NCI-H2227 treated with DMSO at 0.1 percent for 48 hours (cell line): ENCODE measurements around the gene TOMM40L.

Experiments used
- DNase-seq: peaks from one replicate; lab custom pipeline; 2025; lab: John Stamatoyannopoulos, UW

The TOMM40L gene

DNA sequence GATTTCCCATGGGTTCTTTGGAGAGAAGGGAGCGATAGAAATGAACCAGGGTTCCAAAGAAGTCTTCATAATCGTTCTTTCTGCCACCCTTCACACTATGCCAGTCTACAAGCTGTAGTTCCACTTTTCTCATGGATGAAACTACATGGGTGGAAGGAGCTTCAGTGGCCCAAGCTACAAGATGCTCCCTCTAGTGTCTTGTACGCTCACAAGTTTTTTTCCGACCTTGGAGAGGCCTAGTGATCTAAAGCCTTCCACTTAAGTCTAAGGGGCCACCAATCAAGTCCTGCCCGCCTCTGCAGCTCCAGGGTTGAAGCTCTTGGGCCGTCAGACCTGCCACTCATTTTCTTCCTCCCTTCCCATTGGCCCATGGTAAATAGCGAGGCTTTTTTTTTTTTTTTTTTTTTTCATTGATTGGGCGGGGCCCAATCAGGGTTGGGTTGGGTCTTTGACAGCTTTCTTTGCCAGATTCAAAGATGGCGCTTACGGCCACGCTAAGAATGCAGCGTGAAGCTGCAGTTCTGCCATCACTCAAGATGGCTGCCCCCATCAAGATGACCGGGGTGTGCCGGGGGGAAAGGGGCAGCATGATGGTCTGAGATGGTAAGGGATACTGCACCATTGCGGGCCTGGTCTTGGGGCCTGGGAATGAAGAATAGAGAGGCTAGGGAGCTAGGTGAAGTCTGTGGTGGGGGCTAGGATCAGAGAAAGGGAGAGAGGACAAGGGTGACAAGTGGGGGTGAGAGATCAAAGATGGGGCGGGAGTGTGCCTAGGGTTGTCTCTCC is at the start of gene TOMM40L:
Gene TOMM40L (plus strand): TSS at position 527 of the 786 bp plus-strand sequence. CDS start 430 bp downstream, outside the sequence.
- DNase-seq, result peak; percentile 98

DNA sequence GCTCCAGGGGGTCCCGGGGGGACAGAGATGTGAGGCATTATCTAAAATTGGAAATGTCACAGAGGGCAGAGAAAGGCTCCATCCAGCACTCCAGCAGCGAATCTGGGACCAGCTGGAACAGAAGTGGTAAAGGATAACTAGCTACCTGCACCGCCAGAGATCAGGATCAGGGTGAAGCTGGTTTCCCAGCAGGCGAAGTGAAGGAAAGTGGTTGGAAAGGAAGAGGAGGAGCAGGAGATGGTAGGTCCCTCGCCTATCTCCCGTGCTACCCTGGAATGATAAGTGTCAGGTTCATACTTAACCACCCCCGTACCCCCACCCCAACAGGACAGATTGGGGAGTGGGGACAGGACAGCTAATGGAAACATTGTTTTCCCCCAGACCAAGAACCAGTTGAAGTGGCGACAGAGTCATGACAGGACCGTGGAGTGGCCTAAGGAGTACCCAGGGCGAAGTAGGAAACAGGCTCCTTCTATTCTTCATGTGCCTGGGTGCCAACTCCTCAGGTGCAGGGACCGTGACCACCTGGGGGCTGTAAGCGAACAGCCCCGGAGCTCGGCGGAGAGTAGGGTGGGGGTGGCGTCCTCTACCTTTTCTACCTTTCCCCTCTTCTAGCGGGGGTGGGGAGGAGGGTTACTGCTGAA is 49.3 kb upstream of the TOMM40L start:
- DNase-seq, result no peak

DNA sequence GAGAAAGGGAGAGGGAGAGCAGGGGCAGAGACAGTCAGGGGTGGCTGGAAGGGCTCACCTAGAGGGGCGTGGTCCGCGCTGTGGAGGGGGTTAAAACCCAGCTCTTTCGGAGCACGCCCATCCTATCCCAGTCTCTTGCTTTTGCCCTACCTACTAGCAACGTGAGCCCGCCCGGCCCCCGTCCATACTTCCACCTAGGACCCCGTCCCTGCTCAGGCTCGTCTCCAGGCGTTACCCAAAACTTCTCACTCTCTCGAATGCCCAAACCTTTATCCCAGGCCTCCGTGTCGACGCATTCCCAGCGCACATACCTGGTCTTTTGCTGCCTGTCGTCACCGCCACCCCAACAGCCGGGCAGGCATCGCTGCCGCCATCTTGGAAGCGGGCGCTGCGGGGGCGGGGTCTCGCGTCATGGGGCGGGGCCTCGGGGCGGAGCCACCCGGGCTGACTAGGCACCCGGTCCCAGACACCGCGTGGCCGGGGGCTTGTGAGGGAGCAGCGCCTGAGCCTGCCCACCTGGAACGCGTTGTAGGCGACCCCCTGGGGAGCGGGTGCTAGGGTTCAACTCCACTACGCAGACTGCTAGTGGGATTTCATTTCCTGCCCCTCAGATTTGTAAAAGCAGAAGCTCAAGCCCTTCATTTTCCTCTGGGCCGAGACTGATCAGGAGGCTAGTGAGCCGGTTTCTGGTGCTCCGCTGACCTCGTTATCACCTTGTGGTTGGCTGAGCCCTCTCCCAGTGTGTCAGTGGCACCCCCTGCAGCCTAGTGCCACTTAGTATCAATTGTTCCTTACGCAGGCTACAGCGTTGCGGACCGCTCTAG is 48.5 kb upstream of the TOMM40L start, which contains the start of gene B4GALT3:
Gene B4GALT3 (minus strand): TSS at position 396 of the 824 bp plus-strand sequence. CDS start 1,447 bp downstream, outside the sequence.
- peak; percentile 88 for DNase-seq

DNA sequence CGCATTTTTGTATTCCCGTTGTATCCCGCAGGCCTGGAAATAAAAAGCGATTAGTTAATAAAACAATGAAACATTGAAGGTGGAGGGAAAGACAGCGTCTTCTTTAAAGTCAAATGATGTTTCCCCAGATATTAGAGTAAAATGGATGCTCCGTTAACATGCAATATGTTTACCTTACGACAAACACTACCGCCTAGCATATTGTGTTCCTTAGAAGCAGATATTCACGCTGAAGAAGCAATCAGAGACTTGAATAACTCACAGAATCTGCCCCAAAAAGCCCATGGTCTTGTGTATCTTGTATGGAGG is 48.0 kb upstream of the TOMM40L start:
- DNase-seq, result no peak

DNA sequence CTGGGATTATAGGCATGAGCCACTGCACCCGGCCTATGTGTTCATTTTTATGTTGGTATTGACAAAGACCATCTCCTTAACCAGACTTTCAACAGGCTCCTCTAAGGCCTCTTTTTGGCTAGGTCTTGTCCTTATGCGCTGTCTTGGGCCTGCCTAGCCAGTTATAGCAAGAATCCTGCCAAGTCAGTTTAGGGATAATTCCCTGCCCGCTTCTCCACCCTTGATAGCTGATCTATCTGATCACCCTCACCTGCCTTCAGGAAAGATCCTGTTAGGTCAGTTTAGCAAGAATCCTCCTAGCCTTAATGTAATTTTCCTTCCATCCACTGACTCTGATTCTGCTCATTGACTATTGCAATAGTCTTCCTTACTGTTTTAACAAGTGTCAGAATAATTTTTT is 46.2 kb upstream of the TOMM40L start:
- no peak for DNase-seq

DNA sequence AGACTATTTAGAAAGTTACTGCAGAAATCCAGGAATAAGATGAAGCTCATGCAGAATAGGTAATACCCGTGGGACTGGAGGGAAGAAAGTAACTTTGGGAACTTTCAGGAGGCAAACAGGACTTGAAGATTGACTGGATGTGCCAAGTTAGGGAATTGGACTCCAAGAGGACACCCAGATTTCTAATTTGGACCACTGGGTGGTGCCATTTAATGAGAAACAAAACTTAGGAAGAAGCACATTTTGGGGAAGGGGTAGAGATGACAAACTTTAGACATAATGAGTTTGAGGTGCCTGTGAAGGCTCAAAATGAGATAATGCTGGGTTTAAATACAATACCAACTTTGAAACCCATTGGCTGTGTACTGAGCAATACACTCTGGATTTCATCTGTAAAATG is 45.2 kb upstream of the TOMM40L start:
- DNase-seq, result no peak

DNA sequence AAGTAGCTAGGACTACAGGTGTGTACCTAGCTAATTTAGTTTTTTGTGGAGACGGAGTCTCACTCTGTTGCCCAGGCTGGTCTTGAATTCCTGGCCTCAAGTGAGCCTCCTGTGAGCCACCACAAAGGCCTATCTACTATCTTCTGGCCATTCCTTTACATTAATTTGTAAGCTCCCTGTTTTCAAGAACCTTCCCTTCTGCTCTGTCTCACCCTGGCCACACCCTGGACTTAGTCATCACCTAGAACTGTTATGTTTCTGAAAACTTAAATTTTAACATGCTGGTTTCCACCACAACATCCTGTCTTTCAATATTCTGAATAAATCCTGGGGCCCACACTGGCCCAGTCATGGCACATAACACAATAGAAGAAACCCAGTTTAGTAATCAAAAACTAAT is 43.6 kb upstream of the TOMM40L start:
- no peak for DNase-seq

DNA sequence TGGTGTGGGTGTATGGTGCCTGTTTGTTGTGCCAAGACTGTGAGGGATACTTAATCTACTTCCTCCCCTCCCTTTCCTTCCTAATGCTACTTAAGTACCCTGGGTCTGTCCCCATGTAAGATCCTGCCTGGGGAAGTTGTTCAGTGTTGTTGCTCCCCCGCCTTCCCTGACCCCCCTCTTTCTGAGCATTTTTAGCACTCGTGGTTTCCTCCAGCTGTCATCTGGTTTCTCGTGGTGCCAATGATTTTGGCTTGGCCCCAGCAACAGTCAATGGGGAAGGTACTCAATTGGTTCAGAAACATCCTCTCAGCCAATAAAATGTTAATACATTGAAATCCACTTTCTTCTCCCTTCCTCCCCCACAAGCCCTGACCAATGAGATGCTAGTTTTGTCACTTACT is 40.6 kb upstream of the TOMM40L start:
- DNase-seq, result no peak

DNA sequence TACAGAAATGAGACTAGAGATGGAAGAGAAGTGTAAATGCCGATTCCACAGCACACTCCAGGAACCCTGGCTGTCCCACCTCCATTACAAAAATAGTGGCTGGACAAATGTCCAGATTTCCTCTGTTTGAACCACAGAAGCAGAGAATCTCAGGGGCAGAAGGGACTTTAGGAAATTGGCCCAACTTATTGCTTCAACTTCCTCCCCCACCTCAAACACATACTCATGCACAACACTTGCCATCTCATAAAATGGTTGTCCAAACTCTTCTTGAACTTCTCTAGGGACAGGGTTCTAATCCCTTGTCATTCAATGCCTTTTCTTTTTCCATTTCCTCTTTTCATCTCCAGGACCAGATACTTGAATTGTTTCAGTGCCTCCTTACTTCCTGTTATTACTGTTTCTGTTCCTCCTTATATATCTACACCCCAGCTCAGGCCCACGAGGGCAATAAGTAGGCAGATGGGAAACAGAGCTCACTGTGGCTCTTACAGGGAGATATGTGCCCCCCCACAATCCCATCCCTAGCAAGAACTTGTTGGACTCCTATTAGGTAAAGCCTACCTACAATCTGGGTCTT is 40.0 kb upstream of the TOMM40L start:
- DNase-seq, result no peak

DNA sequence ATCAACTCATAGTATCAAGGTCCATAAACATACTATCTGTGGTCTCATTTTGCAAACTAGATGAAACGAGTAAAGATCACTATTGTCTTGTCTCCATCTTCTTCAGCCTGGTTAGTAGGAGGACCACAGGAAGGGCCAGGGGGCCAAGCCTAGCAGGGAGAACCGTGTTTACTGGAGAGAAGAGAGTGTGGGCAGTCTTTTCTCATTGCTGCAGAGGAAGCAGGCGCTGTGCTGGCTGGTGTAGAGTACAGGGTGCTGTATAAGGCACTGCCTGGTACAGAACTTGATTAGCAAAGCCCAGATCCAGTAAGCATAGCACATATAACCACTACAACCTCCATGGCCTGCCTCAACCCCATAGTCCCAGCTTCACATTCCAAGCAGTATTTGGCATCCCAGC is 38.5 kb upstream of the TOMM40L start:
- no peak for DNase-seq

DNA sequence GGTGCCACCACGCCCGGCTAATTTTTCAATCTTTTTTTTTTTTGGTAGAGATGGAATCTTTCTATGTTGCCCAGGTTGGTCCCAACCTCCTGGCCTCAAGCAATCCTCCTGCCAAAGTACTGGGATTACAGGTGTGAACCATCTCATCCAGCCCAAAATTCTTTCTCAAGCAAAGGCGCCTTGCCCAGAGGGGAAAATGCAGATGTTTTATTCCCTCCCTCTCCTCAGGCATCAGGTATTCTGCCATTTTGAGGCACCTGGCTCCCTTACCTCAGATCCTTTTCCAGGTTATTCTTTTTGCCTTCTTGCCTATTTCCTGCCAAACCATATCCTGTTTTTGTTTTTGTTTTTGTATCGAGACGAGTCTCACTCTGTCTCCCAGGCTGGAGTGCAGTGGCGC is 37.5 kb upstream of the TOMM40L start:
- DNase-seq, result no peak

DNA sequence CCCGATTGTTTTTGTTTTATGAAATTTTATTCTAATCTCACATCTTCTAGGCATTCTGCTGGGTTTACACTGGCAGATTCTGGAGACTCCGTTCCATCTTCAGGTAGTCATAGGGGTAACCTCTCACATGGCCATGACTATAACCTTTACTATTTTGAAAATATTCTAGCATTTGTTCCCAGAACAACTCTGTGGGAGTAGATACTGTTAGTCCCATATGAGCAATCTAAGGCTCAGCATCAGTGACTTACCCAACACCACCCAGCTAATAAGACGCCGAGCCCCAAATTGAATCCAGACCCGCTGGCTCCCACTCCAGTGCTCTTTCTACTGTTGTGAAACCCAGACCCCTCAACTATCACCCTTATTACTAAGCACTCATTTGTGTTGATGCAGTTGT is 36.8 kb upstream of the TOMM40L start:
- no peak for DNase-seq

DNA sequence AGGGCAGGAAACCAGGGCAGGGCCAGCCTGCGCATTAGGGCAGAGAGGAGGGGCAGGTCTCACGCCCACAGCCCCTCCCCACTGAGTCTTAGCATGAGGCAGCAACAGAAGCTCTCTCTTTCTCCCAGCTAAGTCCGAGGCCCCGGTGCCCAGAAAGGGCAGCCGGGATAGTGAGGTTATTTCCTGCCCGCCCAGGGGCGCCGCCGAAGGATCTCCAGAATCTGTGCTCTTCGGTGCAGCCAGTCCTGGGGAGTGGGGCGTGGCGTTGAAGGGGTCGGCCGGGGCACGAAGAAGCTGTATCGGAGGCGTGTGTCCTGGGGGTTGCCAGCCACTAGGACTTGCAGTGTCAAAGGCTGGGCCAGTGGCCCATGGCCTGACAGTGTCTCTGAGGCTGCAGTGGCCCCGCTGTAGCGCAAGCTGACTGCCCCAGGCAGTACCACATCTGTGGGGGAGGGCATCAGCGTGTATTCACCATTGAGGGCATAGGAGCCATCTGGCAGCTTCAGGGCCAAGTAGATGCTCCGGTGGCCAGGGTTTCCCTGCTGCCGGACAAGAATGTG is 34.8 kb upstream of the TOMM40L start:
- peak; percentile 17 for DNase-seq

DNA sequence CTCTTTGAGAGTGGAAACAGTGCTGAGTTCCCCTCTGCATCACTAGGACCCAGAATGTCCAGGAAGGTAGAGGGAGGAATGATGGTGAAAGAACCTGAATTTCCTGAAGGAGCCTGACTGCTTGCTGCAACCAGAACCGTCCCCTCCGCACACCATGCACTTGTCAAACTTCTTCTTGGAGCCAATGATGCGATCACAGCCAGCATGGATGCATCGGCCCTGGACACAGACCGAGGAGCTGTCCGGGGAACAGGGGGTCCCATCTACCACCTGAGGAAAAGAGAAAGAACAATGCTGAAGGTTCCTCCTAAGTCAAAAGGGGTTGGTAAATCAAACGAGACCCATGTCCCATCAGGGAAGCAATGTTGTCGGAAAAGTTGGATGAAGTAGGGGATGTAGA is 33.9 kb upstream of the TOMM40L start:
- no peak for DNase-seq

DNA sequence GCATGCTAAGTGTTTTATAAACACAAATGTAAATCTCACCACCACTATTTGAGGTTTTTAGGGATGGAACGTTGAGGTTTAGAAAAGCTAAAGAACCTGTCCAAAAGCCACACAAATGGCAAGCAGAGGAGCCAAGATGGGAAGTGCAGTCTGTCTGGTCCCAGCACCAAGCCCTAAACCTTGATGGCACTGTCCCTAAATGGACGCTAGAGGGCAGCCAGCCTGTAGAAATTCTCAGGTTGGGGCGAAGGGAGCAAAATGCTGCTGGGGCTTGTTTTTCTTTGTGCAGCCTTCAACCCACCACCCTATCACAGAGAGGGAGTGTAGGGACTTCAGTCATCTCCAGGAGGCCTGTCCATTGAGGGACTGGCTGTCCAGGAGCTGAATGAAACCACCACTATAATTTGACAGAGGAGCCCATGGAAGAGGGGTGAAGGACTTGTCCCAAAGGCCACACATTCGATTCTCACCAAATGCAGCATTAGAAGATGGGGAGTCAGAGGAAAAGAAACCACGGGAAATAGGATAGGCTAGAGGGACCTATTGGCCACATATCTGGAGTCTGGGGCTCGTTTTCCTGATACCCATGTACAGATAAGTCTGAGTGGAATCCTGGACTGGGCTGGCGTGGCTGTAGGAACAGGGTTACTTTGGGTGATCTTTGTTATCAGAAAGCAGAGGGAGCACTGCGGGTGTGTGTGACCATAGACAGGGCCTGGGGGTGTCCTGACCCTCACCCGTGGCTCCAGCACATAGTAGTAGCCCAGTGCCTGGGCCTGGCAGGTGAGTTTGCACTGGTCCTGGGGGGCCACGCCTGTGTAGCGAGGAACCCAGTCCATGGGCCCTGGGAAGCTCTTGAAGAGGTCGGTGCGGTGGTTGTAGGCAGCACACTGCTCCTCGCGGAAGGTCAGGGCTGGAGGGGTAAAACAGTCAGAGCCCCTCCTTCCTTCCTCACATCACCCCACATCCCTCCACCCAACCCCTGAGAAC is 33.1 kb upstream of the TOMM40L start:
- peak; percentile 69 for DNase-seq

DNA sequence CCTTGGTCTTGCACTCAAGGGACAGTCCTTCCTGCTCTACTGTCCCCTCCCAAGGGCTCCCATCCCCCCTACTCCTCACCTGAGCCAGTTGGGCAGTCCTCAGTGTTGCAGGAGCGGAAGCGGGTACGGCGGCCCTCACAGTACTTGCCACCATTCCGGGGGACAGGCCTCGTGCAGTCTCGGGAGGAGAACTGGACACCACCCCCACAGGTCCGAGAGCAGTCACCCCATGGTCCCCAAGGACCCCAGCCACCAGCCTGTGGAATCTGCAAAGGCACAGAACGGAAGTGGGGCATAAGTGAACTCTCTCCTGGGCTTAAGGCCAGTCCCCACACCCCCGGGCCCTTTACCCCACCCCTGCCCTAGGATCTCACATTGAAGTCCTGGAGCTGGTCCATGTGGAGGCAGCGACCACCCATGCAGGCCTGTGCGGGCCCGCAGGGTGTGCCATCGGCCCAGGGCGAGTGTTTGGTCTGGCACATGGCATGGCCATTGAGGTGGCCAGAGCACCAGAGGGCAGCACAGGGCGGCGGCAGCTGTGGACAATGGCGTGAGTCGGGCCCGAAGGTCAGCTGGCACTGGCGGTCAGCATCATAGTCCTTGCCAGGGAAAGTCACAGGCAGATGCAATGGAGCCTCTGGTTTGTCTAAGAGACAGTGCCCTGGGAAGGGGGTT is 32.2 kb upstream of the TOMM40L start:
- DNase-seq, result no peak

DNA sequence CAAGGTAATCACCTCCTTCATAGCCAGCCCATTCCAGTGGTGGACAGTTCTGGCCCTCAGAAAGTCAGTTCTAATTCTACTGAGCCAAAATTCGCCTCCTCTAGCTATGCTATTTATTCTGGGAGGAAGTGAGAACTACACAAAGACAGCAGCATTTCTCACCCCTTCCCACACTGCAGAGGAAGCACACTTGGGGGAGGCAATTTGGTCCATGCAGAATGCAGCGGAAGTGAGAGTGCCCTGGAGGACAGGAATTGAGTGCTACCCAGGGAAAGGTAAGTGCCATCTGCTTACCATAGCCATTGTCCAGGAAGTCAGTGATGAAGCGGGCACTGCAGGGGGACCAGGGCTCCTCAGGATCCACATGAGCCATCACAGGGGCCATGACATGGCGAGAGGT is 30.7 kb upstream of the TOMM40L start:
- no peak for DNase-seq

DNA sequence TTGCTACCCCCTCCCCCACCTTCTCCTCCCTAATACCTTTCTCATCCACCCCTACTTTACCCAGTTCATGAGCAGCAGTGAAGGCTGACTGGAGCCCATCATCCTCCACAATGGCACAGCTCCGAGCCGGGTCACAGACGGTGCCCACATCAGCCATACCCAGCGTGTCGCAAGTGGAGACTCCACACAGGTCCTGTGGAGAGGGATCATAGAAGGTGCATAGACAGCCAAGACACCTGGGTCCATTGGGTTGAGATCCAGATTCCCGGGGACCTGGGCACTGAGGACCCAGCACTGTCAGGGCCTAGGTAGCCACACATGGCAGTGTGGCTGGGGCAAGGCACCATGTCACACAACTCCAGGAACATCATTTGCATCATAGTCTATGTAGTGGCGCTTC is 29.7 kb upstream of the TOMM40L start:
- no peak for DNase-seq

DNA sequence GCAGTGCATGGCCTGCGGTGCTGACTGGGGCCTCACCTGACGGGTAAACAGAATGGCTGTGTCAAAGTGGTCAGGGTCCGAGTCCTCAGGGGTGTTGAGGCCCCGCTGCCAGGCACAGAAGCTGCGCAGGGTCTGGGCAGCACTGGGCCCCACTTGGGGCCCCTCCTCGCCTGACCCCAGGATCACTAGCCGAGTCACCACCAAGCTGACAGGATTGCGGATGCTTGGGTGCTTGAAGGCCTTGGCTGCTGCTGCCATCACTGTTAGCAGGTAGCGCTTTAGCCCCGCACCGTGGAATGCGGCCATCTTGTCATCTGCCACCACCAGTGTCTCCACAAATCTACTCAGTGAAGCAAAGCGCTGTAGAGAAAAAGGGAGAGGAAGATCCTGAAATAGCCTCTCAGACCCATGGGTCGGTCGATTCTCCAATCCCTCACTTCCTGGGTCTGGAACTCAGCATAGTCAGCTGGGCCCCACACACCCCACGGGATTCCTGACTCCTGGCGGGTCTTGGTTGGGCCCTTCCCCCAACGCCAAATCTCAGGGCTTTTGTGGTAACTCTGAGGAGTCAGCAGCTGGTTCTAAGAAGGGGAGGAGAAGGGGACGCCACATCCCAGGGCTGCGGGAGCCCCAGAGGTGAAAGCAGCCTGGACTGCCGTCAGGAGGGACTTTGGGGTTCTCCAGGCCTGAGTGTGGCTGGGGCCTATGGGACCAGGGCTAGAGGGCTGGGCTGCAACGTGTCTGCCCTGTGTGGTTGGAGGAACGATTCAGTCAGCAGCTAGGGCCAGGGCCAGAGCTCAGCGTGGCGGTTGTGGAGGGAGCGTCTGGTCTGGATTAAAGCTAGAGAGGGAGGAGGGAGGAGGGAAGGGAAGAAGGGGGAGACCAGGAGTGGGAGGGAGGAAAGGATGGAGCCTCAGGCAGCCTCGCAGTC is 29.1 kb upstream of the TOMM40L start:
- no peak for DNase-seq
